Measurements from ENCODE around the gene PLEKHA7.

The PLEKHA7 gene

DNA sequence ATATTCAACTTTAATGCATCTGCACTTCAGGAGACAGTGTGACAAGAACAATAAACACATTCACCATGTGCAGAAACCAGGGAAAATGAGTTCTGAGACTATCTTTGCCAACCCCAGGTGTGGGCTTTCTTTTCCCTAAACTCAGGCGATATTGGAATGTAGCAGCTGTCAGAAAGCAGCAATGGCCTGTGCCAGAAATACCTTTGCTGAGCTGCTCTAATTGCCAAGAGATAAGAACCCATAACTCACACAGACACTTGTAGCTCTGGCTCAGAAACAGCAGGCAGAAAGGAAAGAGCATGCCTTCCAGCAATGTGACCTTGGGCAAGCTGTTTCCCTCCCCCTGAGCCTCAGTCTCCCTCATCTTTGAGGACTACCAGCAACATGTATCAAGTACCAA, 77.6 kb downstream of the PLEKHA7 start:
- in situ Hi-C loops (cut with MboI; ENCODE audit: low pct_unique_long_range_greater_than_20kb, low sequenced_read_pairs, unreplicated experiment): loop anchor here (10.0 to 25.0 kb wide), 2 partner anchors 128 to 276 kb away; partner anchors contain the start of gene PIK3C2A
- DNase-seq (ENCODE audit: low spot score): no peak
- TF ChIP-seq, protein P1, sequence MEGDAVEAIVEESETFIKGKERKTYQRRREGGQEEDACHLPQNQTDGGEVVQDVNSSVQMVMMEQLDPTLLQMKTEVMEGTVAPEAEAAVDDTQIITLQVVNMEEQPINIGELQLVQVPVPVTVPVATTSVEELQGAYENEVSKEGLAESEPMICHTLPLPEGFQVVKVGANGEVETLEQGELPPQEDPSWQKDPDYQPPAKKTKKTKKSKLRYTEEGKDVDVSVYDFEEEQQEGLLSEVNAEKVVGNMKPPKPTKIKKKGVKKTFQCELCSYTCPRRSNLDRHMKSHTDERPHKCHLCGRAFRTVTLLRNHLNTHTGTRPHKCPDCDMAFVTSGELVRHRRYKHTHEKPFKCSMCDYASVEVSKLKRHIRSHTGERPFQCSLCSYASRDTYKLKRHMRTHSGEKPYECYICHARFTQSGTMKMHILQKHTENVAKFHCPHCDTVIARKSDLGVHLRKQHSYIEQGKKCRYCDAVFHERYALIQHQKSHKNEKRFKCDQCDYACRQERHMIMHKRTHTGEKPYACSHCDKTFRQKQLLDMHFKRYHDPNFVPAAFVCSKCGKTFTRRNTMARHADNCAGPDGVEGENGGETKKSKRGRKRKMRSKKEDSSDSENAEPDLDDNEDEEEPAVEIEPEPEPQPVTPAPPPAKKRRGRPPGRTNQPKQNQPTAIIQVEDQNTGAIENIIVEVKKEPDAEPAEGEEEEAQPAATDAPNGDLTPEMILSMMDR (IDR thresholded peaks at IDR 0.05; ENCODE audit: extremely low read depth, insufficient read depth, missing control alignments): no peak

DNA sequence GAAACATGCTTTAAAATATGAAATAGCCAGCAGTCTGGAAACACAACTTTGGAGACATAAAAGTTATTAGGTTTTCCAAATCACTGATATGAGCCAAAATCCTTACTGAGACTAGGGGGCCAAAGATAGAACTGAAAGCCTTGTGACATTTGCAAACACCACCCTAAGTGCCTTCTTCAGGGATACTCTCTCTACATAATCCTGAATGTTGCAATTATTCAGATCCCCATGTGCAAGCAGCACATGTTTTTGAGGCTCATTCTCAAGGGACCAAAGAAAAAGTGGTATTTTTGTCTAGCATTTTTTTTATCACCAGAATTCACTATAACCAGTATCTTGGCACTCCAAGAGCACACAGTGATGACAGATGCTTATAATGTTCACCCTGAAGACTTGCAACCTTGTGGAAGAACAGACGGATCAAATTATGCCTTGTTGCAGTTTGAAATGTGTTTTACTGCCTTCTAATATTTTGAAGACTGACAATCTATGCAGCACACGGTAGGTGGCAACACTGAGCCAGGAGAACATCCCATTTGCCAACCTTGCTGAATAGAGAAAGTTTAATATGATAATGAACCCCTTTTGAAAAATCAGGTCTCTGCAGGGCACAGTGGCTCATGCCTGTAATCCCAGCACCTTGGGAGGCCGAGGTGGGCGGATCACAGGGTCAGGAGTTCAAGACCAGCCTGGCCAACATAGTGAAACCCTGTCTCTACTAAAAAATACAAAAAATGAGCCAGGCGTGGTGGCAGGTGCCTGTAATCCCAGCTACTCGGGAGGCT, 78.5 kb downstream of the PLEKHA7 start:
- peak; percentile 49 for DNase-seq (ENCODE audit: low spot score)
- TF ChIP-seq, protein P1 (IDR thresholded peaks at IDR 0.05; ENCODE audit: extremely low read depth, insufficient read depth, missing control alignments): peak; percentile 81
- in situ Hi-C loops (cut with MboI; ENCODE audit: low pct_unique_long_range_greater_than_20kb, low sequenced_read_pairs, unreplicated experiment): loop anchor here (10.0 to 25.0 kb wide), 2 partner anchors 129 to 277 kb away; partner anchors contain the start of gene PIK3C2A

DNA sequence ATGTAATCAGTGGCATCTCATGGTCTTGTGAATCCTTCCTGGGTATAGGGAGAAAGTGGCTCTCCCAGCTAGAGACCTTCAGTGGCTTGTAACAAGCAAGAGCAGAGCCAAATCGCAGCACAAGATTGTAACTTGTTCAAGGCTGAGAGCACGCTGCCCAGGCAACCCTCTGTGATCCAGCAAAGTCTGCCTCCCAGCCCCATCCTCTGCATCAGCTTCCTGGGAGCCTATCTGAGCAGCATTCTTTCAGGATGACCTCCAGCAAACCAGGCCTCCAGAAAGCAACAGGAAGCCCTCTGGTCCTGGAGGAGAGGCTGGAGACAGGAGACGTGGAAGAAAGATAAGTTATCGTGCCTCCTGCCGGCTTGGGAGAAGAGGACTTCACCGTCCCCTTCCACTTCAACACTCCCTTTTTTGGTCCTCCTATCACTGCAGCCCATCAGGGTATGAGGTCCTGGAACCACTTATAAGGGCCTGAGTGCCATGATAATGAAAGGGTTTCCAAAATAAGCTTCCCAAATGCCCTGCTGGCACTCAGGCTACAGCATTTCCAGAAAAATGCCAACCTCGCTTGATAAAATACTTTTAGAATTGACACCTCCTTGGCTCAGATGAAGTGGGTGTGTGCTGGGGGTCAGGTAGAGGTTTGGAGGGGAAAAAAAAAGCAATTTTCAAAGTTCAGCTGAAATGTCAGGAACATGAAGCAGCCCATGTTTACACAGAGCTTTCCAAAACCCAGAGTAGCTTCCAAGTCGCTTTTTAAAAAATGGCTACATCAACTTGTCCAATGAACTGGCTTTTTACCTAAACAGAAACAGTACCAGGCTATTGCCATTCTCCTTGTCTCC, 80.2 kb downstream of the PLEKHA7 start:
- in situ Hi-C loops (cut with MboI; ENCODE audit: low pct_unique_long_range_greater_than_20kb, low sequenced_read_pairs, unreplicated experiment): loop anchor here (10.0 to 25.0 kb wide), 2 partner anchors 131 to 278 kb away; partner anchors contain the start of gene PIK3C2A
- TF ChIP-seq, protein P1 (IDR thresholded peaks at IDR 0.05; ENCODE audit: extremely low read depth, insufficient read depth, missing control alignments): no peak
- no peak for DNase-seq (ENCODE audit: low spot score)

DNA sequence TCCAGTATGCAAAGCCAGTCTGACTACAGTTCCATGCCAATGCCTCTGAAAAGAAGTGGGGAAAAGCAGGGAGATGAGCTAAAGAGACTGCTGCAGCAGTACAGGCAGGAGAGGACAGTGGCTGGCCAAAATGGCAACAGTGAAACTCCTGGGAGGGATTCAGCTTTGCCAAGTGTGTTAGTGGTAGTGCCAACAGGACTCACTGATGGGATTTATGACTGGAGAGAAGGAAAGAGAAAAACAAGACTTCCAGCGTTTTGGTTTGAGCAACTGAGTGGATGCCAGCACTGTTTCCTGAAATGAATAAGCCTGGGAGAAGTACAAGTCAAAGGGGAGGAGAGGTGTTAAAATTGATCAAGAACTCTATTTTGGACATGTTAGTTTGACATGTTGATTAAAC, 80.9 kb downstream of the PLEKHA7 start:
- TF ChIP-seq, protein P1 (IDR thresholded peaks at IDR 0.05; ENCODE audit: extremely low read depth, insufficient read depth, missing control alignments): no peak
- no peak for DNase-seq (ENCODE audit: low spot score)
- in situ Hi-C loops (cut with MboI; ENCODE audit: low pct_unique_long_range_greater_than_20kb, low sequenced_read_pairs, unreplicated experiment): loop anchor here (10.0 to 25.0 kb wide), 2 partner anchors 132 to 279 kb away; partner anchors contain the start of gene PIK3C2A

DNA sequence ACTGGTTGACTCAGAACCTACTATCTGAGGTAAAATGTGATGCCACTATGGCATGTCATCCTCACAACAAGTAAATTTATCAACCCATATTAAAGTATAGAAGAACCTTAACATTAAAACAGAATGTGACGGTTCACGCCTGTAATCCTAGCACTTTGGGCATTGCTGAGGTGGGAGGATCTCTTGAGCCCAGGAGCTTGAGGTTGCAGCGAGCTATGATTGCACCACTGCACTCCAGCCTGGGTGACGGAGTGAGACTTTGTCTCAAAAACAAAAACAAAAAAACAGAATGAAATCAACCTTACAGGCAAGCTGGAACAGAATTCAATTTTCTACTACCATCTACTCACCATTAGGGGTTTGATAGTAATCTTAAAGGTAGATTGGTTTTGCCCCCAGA, 86.2 kb downstream of the PLEKHA7 start:
- no peak for DNase-seq (ENCODE audit: low spot score)
- in situ Hi-C loops (cut with MboI; ENCODE audit: low pct_unique_long_range_greater_than_20kb, low sequenced_read_pairs, unreplicated experiment): loop anchor here (25.0 kb wide), 1 partner anchor 284 kb away; the partner anchor contains the start of gene PIK3C2A
- TF ChIP-seq, protein P1 (IDR thresholded peaks at IDR 0.05; ENCODE audit: extremely low read depth, insufficient read depth, missing control alignments): no peak

DNA sequence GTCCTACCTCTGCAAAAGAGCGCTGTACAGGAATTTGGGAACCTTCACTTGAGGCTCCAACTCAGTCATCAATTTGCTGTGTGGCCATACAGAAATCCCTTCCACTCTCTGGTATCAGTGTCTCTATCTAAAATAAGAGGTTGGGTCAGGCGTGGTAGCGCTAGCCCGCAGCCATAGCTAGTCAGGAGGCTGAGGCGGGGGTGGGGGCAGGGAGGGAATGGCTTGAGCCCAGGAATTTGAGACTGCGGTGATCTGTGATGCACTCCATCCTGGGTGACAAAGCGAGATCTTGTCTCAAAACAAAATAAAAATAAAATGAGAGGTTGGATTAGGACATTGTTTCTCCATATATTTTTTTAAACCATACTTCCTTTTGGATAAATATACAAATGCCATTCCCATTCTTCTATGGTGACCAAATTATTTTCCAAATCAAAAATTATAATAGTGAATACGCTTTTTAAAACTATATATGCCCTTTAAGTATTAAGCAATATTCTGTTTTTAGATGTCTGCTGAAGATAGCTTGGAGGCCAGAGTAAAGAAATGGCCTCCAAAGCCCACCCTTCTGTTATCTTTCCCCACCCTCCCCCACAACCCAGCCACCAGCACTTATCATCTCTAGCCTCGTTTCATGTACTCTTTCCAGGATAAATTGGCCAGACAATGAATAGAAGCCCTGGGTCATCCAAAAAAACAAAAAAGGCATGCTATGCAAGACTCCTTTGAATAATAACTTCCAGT, 87.2 kb downstream of the PLEKHA7 start:
- TF ChIP-seq, protein P1 (IDR thresholded peaks at IDR 0.05; ENCODE audit: extremely low read depth, insufficient read depth, missing control alignments): no peak
- no peak for DNase-seq (ENCODE audit: low spot score)
- in situ Hi-C loops (cut with MboI; ENCODE audit: low pct_unique_long_range_greater_than_20kb, low sequenced_read_pairs, unreplicated experiment): loop anchor here (25.0 kb wide), 1 partner anchor 285 kb away; the partner anchor contains the start of gene PIK3C2A
